Panc1 (cell line): ENCODE data around the gene RRAS2.

Source experiments
- CTCF ChIP-seq: fragments of 450-650 bp; IDR thresholded peaks from 2 replicates; pipeline ENCODE4 v1.5.1; 2017; ENCODE audit warnings: mild to moderate bottlenecking
- POLR2AphosphoS5 ChIP-seq: IDR thresholded peaks from 2 replicates; pipeline ENCODE4 v1.6.1; 2012; ENCODE audit warnings: mild to moderate bottlenecking, low read depth, low read length, moderate library complexity
- REST ChIP-seq, 2 experiments: IDR thresholded peaks; 2 replicates each; pipeline ENCODE4 v1.6.1; 2011 to 2012; ENCODE audit warnings: low read depth in 2 of 2, control low read depth in 1 of 2, low read length in 1 of 2, mild to moderate bottlenecking in 1 of 2, moderate library complexity in 1 of 2; ENCODE audit not compliant: insufficient read depth in 1 of 2
- SIN3A ChIP-seq: IDR thresholded peaks from 2 replicates; pipeline ENCODE4 v1.6.1; 2012; ENCODE audit warnings: low read depth, mild to moderate bottlenecking, low read length, moderate library complexity, borderline replicate concordance; ENCODE audit not compliant: insufficient read depth

GRCh38 chr11:14314127-14314526 lies 44.9 kb downstream of the RRAS2 start:
- no peak for TF ChIP-seq REST (IDR thresholded peaks at IDR 0.05; ENCODE audit: insufficient read depth in 1 of 2, low read depth in 2 of 2, low read length in 1 of 2)
- no peak for TF ChIP-seq CTCF
- no peak for TF ChIP-seq POLR2AphosphoS5
- no peak for TF ChIP-seq SIN3A
